H1 (cell line): ENCODE data around the gene FBXW8. TPM values are rescaled to one million over a fixed set of nuclear protein-coding genes. Genes with fewer than 3 reads are reported as not detected.

Experiments used
- CTCF ChIA-PET: fragments of 300-600 bp; sonication (Branson Sonifier 250); formaldehyde crosslinking; loops from one replicate; lab custom pipeline; 2021; ENCODE audit not compliant: partially characterized antibody; lab: Charles Lee
- POLR2A ChIA-PET: fragments of 300-600 bp; sonication (Branson Sonifier 250); formaldehyde crosslinking; loops from one replicate; lab custom pipeline; 2021; ENCODE audit warnings: inconsistent platforms; ENCODE audit not compliant: partially characterized antibody; lab: Charles Lee
- DNase-seq, 2 experiments: peaks; one replicate each; pipeline versions ENCODE4 v3.0.0 to v3.0.0-alpha.2; 2010 to 2022; ENCODE audit warnings: low spot score in 2 of 2, low read depth in 1 of 2, mixed read lengths in 1 of 2
- FAIRE-seq: peaks from 2 replicates; lab custom pipeline; 2011; peaks lifted over from hg19 to GRCh38; lab: Jason Lieb, UNC
- H2AFZ ChIP-seq: 2 replicates; pipeline ENCODE4 v1.8.1; 2012; ENCODE audit warnings: low read length, inconsistent platforms
- H2AK5ac ChIP-seq: 2 replicates; pipeline ENCODE4 v1.6.1; 2013; ENCODE audit warnings: low read depth, low read length
- H2BK120ac ChIP-seq: replicated peaks from 2 replicates; pipeline ENCODE3; 2013; ENCODE audit warnings: low read depth, low read length, inconsistent platforms
- H2BK12ac ChIP-seq: 2 replicates; pipeline ENCODE4 v1.6.1; 2013; ENCODE audit warnings: low read depth, low read length
- H2BK15ac ChIP-seq: 2 replicates; pipeline ENCODE4 v1.6.1; 2013; ENCODE audit warnings: low read length
- H2BK20ac ChIP-seq: 2 replicates; pipeline ENCODE4 v1.6.1; 2013; ENCODE audit warnings: low read length
- H2BK5ac ChIP-seq: 2 replicates; pipeline ENCODE4 v1.6.1; 2013; ENCODE audit warnings: low read depth, low read length
- H3K14ac ChIP-seq: 2 replicates; pipeline ENCODE4 v1.6.1; 2013; ENCODE audit warnings: inconsistent platforms; ENCODE audit not compliant: insufficient read length
- H3K18ac ChIP-seq: 2 replicates; pipeline ENCODE4 v1.6.1; 2013; ENCODE audit warnings: low read length; ENCODE audit errors: extremely low read depth
- H3K23ac ChIP-seq: 2 replicates; pipeline ENCODE4 v1.6.1; 2013; ENCODE audit warnings: inconsistent platforms; ENCODE audit not compliant: insufficient read length
- H3K23me2 ChIP-seq: 2 replicates; pipeline ENCODE4 v1.6.1; 2013; ENCODE audit warnings: low read depth, low read length
- H3K27ac ChIP-seq: 2 replicates; pipeline ENCODE4 v1.6.1; 2011; ENCODE audit warnings: low read depth, low read length, inconsistent platforms
- H3K27me3 ChIP-seq, 4 experiments: replicated peaks in 1 of 4; 1 replicate in 1 of 4; 2 replicates in 3 of 4; pipeline versions ENCODE4 v1.6.1 to v1.8.1; 2011 to 2013; ENCODE audit warnings: low read length in 3 of 4, mild to moderate bottlenecking in 3 of 4, inconsistent platforms in 2 of 4, mixed read lengths in 2 of 4, moderate library complexity in 1 of 4; ENCODE audit not compliant: control insufficient read depth in 3 of 4, insufficient read depth in 3 of 4; ENCODE audit errors: extremely low read depth in 1 of 4
- H3K36me3 ChIP-seq, 4 experiments: 2 replicates each; pipeline versions ENCODE4 v1.6.1 to v1.8.1; 2011 to 2013; ENCODE audit warnings: mild to moderate bottlenecking in 4 of 4, low read length in 3 of 4, moderate library complexity in 2 of 4, control low read depth in 1 of 4, inconsistent platforms in 1 of 4; ENCODE audit not compliant: insufficient read depth in 4 of 4, control insufficient read depth in 2 of 4
- H3K4ac ChIP-seq: replicated peaks from 2 replicates; pipeline ENCODE3; 2013; ENCODE audit warnings: low read length, low read depth, mixed read lengths, inconsistent platforms; ENCODE audit not compliant: insufficient read length
- H3K4me1 ChIP-seq, 4 experiments: replicated peaks in 1 of 4; 1 replicate in 1 of 4; 2 replicates in 3 of 4; pipeline versions ENCODE4 v1.6.1 to v1.8.1; 2011 to 2013; ENCODE audit warnings: low read length in 3 of 4, inconsistent platforms in 2 of 4, mixed read lengths in 1 of 4; ENCODE audit not compliant: insufficient read depth in 4 of 4, control insufficient read depth in 3 of 4
- H3K4me2 ChIP-seq, 2 experiments: 2 replicates each; pipeline versions ENCODE4 v1.6.1 to v1.8.1; 2011 to 2013; ENCODE audit warnings: low read depth in 2 of 2, low read length in 2 of 2, control low read depth in 1 of 2, inconsistent platforms in 1 of 2, mild to moderate bottlenecking in 1 of 2; ENCODE audit not compliant: insufficient read depth in 1 of 2
- H3K4me3 ChIP-seq, 4 experiments: fragments of 200-600, 300-600 bp in 1 of 4; sonication (generic), shearing (Covaris generic), sonication (Bioruptor Twin) in 1 of 4; 2 replicates each; pipeline versions ENCODE4 v1.5.1 to v1.8.1; 2011 to 2016; ENCODE audit warnings: low read length in 4 of 4, low read depth in 3 of 4, control low read depth in 2 of 4, inconsistent platforms in 2 of 4, mild to moderate bottlenecking in 2 of 4, mixed read lengths in 1 of 4, moderate library complexity in 1 of 4; ENCODE audit not compliant: insufficient read depth in 2 of 4; ENCODE audit errors: extremely low read depth in 1 of 4
- H3K56ac ChIP-seq: replicated peaks from 2 replicates; pipeline ENCODE3; 2013; ENCODE audit warnings: low read depth, mild to moderate bottlenecking, mixed read lengths, low read length, inconsistent platforms; ENCODE audit not compliant: insufficient read length
- H3K79me1 ChIP-seq: 2 replicates; pipeline ENCODE4 v1.6.1; 2013; ENCODE audit warnings: low read depth, low read length, control low read depth
- H3K79me2 ChIP-seq, 2 experiments: 2 replicates each; pipeline versions ENCODE4 v1.6.1 to v1.8.1; 2012 to 2013; ENCODE audit warnings: low read length in 2 of 2, mild to moderate bottlenecking in 2 of 2, inconsistent platforms in 1 of 2; ENCODE audit not compliant: insufficient read depth in 2 of 2, control insufficient read depth in 1 of 2
- H3K9ac ChIP-seq, 4 experiments: replicated peaks in 1 of 4; 1 replicate in 1 of 4; 2 replicates in 3 of 4; pipeline versions ENCODE4 v1.6.1 to v1.8.1; 2011 to 2013; ENCODE audit warnings: low read depth in 3 of 4, low read length in 3 of 4, control low read depth in 2 of 4, mild to moderate bottlenecking in 2 of 4, moderate library complexity in 2 of 4, inconsistent platforms in 1 of 4; ENCODE audit errors: extremely low read depth in 1 of 4
- H3K9me3 ChIP-seq, 2 experiments: 2 replicates each; pipeline versions ENCODE4 v1.6.1 to v1.8.1; 2012 to 2013; ENCODE audit warnings: mild to moderate bottlenecking in 2 of 2, moderate library complexity in 2 of 2, control low read depth in 1 of 2, inconsistent platforms in 1 of 2, low read depth in 1 of 2, low read length in 1 of 2, mixed read lengths in 1 of 2; ENCODE audit not compliant: insufficient read depth in 2 of 2
- H4K20me1 ChIP-seq, 2 experiments: replicated peaks in 1 of 2; 2 replicates each; pipeline versions ENCODE3 to v1.8.1; 2011 to 2013; ENCODE audit warnings: inconsistent platforms in 2 of 2, low read length in 2 of 2, mild to moderate bottlenecking in 1 of 2; ENCODE audit not compliant: insufficient read depth in 2 of 2, control insufficient read depth in 1 of 2
- H4K5ac ChIP-seq: 2 replicates; pipeline ENCODE4 v1.6.1; 2013; ENCODE audit warnings: low read length, low read depth, mixed read lengths, inconsistent platforms; ENCODE audit not compliant: insufficient read length
- H4K8ac ChIP-seq: 2 replicates; pipeline ENCODE4 v1.8.0; 2013; ENCODE audit warnings: mild to moderate bottlenecking, moderate library complexity, low read length, inconsistent platforms; ENCODE audit not compliant: insufficient read depth; ENCODE audit errors: extremely low read depth
- H4K91ac ChIP-seq: replicated peaks from 2 replicates; pipeline ENCODE3; 2013; ENCODE audit warnings: low read length, mixed read lengths, inconsistent platforms; ENCODE audit not compliant: insufficient read length
- NRF1 ChIP-seq: IDR thresholded peaks from 2 replicates; pipeline ENCODE4 v1.6.1; 2011; ENCODE audit warnings: mild to moderate bottlenecking, low read depth, low read length, improper control_type of control experiment
- RBBP5 ChIP-seq: IDR thresholded peaks from 2 replicates; pipeline ENCODE4 v1.7.1; 2012; ENCODE audit warnings: low read depth, mild to moderate bottlenecking, inconsistent platforms, low read length, moderate library complexity, borderline replicate concordance
- RFX5 ChIP-seq: IDR thresholded peaks from 2 replicates; pipeline ENCODE4 v1.6.1; 2011; ENCODE audit warnings: low read depth, low read length, improper control_type of control experiment, borderline replicate concordance
- WGBS, 2 experiments: shearing (Covaris generic) in 1 of 2; methylation state at CpG; one replicate each; pipeline versions ENCODE4 v1.1.6 to v1.1.7; 2013 to 2015; ENCODE audit warnings: low lambda C conversion rate in 2 of 2, mixed read lengths in 2 of 2, inconsistent platforms in 1 of 2, low coverage in 1 of 2, missing lambda C conversion rate in 1 of 2; ENCODE audit not compliant: insufficient replicate concordance in 2 of 2, insufficient coverage in 1 of 2, insufficient read length in 1 of 2; ENCODE audit errors: extremely low coverage in 1 of 2, missing lambda C conversion rate in 1 of 2; 5-methylcytosine and 5-hydroxymethylcytosine counted together
- polyA plus RNA-seq, 7 experiments: library from polyadenylated mRNA; depleted of rRNA in 3 of 7; stranded (reverse) in 5 of 7; unstranded in 2 of 7; fragments of >200 nt in 5 of 7; fragments of 200-250 nt in 2 of 7; gene quantifications; 1 replicate in 5 of 7; 2 replicates in 1 of 7; 4 replicates in 1 of 7; pipeline versions ENCODE4 v1.2.1 to v1.2.3, GENCODE V29; 2011 to 2013; ENCODE audit warnings: missing spikeins in 2 of 7, mixed read lengths in 2 of 7
- total RNA-seq: library from RNA; stranded (reverse); fragmentation: NEBNext Ultra II Directional; extraction: Animal tissue kit (Norgen Biotek cat#: 25700); gene quantifications from 2 replicates; pipeline ENCODE4 v1.2.1, GENCODE V29; 2021

Gene FBXW8
- total and polyA plus RNA-seq, 2 of the 8 experiments (the other 6 are each of a cell fraction or from before 2014, with no cell fraction given), result 15.8 to 16.0 TPM

GRCh38 chr12:117058442-117059072 lies 147.8 kb downstream of the FBXW8 start:
- Histone ChIP-seq H2BK12ac (peak overlapping the region; percentile 22; the same call in 1 of the 2 replicates), H3K23me2 (no peaks in the 10 kb centered on the region), H4K5ac (no peak overlapping the region), H3K4me2 (no peak overlapping the region), H2BK15ac (no peak overlapping the region), H2BK120ac (no peak overlapping the region), H3K18ac (no peak overlapping the region), H3K27ac (no peak overlapping the region), H3K4me3 (no peak overlapping the region), H3K79me1 (no peaks in the 10 kb centered on the region), H2AK5ac (no peak overlapping the region), H3K9me3 (no peaks in the 10 kb centered on the region), H4K91ac (no peak overlapping the region), H3K36me3 (no peaks in the 10 kb centered on the region), H3K23ac (no peak overlapping the region), H3K4ac (no peak overlapping the region), H3K9ac (no peak overlapping the region), H4K8ac (peak overlapping the region; percentile 69; the same call in 1 of the 2 replicates), H2AFZ (no peak overlapping the region), H3K4me1 (peaks cover 0 to 21% (median 14%) of the 10 kb centered on the region in 4 experiments; a peak in 6 of 7 replicates), H2BK20ac (no peak overlapping the region), H3K79me2 (no peaks in the 10 kb centered on the region), H2BK5ac (no peak overlapping the region), H3K56ac (no peak overlapping the region), H3K14ac (peak overlapping the region; percentile 57), H4K20me1 (no peaks in the 10 kb centered on the region), H3K27me3 (no peaks in the 10 kb centered on the region)
- ChIA-PET CTCF (interaction anchor here (0.6 to 1.4 kb wide), 4 partner anchors 24 to 840 kb away, joined by 3 to 4 read pairs (median 4); no protein-coding TSS in a partner anchor), POLR2A (interaction anchor here (0.6 kb wide), 1 partner anchor 25 kb away, joined by 3 read pairs; no protein-coding TSS in a partner anchor)
- WGBS, 2 experiments, result 78% methylated on average over 2 of the region's 3 CpGs; no CpG with 5 or more reads in 1 of the 2 experiments
- no peak for FAIRE-seq
- TF ChIP-seq RBBP5 (no peak), NRF1 (no peak), RFX5 (no peak)
- DNase-seq, result no peak
